GM10248 (cell line): ENCODE data around the gene MSL1.
"Not testable (repeated sequence)": the region's sequence is repeated elsewhere in the genome, so short reads cannot be mapped to it uniquely, and the experiment has no call there.

Experiments
- CTCF ChIA-PET: fragments of 300-600 bp; sonication (Branson Sonifier 250); formaldehyde crosslinking; extraction: SDS; loops from one replicate; lab custom pipeline; 2021; ENCODE audit warnings: antibody characterized with exemption; lab: Yijun Ruan, JAX
- POLR2A ChIA-PET: fragments of 350-650 bp; sonication (Branson Sonifier 250); formaldehyde crosslinking; extraction: SDS; loops from one replicate; lab custom pipeline; 2020; ENCODE audit warnings: antibody characterized with exemption; lab: Yijun Ruan, JAX
- DNase-seq: peaks from one replicate; pipeline ENCODE4 v3.0.0; 2012; ENCODE audit errors: extremely low spot score
- TF ChIP-seq, protein P1 (sequence below): IDR thresholded peaks from 2 replicates; pipeline ENCODE4 v1.5.1; 2012; ENCODE audit warnings: mild to moderate bottlenecking, low read depth; ENCODE audit errors: extremely low read depth, missing control alignments, control extremely low read depth

The MSL1 gene

DNA sequence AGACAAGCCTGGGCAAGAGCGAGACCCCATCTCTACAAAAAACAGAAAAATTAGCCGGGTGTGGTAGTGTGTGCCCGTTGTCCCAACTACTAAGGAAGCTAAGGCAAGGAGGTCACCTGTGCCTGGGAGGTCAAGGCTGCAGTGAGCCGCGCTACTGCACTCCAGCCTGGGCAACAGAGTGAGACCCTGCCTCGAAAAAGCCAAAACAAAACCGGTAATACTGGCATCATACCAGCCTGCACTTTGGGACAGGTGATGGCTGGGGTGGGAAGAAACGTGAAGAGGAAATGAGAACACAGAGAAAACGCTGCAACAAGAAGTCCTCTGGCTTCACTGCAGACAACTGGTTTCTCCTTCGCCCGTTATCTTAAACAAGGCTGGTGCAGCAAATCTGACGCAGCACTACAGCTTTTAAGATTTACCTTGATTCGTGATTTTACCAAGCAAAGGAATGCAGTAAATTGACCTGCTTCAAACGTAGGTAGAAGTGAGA lies 17.8 kb downstream of the MSL1 start:
- TF ChIP-seq, protein P1, sequence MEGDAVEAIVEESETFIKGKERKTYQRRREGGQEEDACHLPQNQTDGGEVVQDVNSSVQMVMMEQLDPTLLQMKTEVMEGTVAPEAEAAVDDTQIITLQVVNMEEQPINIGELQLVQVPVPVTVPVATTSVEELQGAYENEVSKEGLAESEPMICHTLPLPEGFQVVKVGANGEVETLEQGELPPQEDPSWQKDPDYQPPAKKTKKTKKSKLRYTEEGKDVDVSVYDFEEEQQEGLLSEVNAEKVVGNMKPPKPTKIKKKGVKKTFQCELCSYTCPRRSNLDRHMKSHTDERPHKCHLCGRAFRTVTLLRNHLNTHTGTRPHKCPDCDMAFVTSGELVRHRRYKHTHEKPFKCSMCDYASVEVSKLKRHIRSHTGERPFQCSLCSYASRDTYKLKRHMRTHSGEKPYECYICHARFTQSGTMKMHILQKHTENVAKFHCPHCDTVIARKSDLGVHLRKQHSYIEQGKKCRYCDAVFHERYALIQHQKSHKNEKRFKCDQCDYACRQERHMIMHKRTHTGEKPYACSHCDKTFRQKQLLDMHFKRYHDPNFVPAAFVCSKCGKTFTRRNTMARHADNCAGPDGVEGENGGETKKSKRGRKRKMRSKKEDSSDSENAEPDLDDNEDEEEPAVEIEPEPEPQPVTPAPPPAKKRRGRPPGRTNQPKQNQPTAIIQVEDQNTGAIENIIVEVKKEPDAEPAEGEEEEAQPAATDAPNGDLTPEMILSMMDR: no peak
- ChIA-PET CTCF (interaction anchor here (0.8 to 3.6 kb wide), 9 partner anchors 10 to 65 kb away, joined by 3 to 17 read pairs (median 4); no protein-coding TSS in a partner anchor), POLR2A (interaction anchor here (1.0 to 1.8 kb wide), 7 partner anchors 11 to 27 kb away, joined by 3 to 12 read pairs (median 6); partner anchors contain the start of gene MSL1)
- no peak for DNase-seq

DNA sequence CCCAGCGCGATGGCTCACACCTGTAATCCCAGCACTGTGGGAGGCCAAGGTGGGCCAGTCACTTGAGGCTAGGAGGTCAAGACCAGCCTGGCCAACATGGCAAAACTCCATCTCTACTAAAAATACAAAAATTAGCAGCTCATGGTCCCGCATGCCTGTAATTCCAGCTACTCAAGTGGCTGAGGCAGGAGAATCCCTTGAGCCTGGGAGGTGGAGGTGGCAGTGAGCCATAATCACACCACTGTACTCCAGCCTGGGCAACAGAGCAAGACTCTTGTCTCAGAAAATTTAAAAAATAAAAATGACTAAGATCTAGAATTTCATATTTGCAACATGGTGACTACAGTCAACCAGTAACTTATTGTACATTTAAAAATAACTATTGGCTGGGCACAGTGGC lies 21.4 kb downstream of the MSL1 start:
- not testable (repeated sequence) for DNase-seq
- ChIA-PET POLR2A (interaction anchor here (1.5 kb wide), 1 partner anchor 8 kb away, joined by 6 read pairs; no protein-coding TSS in a partner anchor), CTCF (interaction anchor here (0.8 to 3.1 kb wide), 6 partner anchors 12 to 127 kb away, joined by 3 to 10 read pairs (median 4); no protein-coding TSS in a partner anchor)

DNA sequence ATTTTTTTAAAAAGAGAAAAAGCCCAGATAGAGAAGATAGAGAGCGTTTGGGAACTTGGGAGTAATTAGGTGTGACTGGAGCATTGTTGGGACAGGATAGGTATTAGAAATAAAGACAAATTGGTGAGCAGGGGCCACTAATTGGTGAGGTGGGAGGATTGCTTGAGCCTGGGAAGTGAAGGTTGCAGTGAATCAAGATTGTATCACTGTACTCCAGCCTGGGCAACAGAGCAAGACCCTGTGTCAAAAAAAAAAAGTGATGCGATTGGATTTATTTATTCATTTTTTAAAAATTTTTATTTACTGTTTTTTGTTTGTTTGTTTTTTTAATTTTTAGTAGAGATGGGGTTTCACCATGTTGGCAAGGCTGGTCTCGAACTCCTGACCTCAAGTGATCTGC lies 23.7 kb downstream of the MSL1 start:
- TF ChIP-seq, protein P1: no peak
- POLR2A ChIA-PET: no interaction called here
- no peak for DNase-seq
- CTCF ChIA-PET: interaction anchor here (1.2 to 3.1 kb wide), 2 partner anchors 23 to 32 kb away, joined by 5 to 10 read pairs; no protein-coding TSS in a partner anchor

DNA sequence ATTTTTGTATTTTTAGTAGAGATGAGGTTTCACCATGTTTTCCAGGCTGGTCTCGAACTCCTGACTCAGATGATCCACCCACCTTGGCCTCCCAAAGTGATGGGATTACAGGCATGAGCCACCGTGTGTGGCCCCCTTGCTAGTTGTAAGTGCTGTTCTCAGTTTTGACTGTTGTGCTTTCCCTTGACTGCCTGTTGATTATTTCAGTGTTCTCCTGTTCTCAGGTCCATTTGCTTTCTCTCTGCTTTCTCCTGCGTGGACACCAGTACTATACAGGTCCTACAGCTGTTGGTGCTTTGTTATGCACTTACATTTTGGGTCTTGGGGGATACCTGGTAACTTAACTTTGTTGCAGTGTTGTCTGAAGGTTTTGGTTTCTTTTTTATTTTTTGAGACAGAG lies 26.8 kb downstream of the MSL1 start:
- CTCF ChIA-PET: interaction anchor here (1.1 to 6.3 kb wide), 4 partner anchors 20 to 73 kb away, joined by 3 to 39 read pairs (median 12); partner anchors contain the start of gene MSL1
- TF ChIP-seq, protein P1: no peak
- DNase-seq: no peak
- POLR2A ChIA-PET: interaction anchor here (0.6 to 0.7 kb wide), 2 partner anchors 80 to 218 kb away, joined by 8 to 12 read pairs; no protein-coding TSS in a partner anchor

DNA sequence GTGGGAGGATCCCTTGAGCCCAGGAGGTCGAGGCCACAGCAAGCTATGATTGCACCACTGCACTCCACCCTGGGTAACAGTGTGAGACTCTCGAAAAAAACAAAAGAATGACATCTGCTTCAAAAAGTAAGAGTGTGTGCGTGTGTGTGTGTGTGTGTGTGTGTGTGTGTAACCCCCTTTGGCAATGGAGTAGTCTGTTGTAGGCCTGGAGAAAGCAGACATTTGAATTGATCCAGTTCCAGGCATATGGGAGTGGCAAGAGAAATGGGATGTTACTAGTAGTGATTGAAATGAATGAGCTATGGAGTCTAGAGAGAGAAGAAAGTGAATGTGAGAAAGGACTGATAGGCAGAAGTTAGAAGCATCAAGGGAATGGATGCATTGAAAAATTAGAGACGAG lies 28.5 kb downstream of the MSL1 start:
- POLR2A ChIA-PET: interaction anchor here (2.9 kb wide), 1 partner anchor 11 kb away, joined by 8 read pairs; the partner anchor contains the start of gene CASC3

DNA sequence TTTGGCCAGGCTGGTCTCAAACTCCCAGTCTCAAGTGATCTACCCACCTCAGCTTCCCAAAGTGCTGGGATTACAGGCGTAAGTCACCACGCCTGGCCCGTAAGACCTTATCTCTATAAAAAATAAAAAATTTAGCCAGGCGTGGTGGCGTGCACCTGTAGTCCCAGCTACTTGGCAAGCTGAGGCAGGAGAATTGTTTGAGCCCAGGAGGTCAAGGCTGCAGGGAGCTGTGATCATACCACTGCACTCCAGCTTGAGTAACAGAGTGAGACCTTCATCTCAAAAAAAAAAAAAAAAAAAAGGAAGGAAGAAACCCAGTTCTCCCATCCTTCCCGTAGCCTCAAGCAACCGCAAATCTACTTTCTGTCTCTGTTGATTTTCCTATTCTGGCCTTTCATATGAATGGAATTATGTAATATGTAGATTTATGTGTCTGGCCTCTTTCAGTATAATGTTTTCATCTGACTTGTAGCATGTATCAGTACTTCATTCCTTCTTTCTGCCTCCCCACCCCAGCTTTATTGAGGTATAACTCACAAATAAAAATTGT lies 29.7 kb downstream of the MSL1 start:
- ChIA-PET POLR2A (interaction anchor here (1.4 to 2.9 kb wide), 2 partner anchors 9 to 12 kb away, joined by 6 to 8 read pairs; partner anchors contain the start of gene CASC3), CTCF (interaction anchor here (6.3 to 10.8 kb wide), 2 partner anchors 17 to 39 kb away, joined by 39 to 117 read pairs; no protein-coding TSS in a partner anchor)
- TF ChIP-seq, protein P1: no peak
- no peak for DNase-seq

More for the DNA sequence above, 28.5 kb downstream of the MSL1 start:
- CTCF ChIA-PET: interaction anchor here (1.2 to 10.8 kb wide), 4 partner anchors 10 to 37 kb away, joined by 3 to 117 read pairs (median 28); partner anchors contain the start of gene CASC3
- no peak for DNase-seq
- TF ChIP-seq, protein P1: no peak
